MCF 10A (cell line): ENCODE data around the gene PLEKHG3. TPM values are rescaled to one million over a fixed set of nuclear protein-coding genes. Genes with fewer than 3 reads are reported as not detected.

Experiments used
- BruUV-seq: library from RNA; stranded (reverse); fragments of 400-500 nt; replicated peaks from 2 replicates; lab custom pipeline; 2021; lab: Mats Ljungman, UMichigan
- CTCF ChIA-PET: fragments of 300-600 bp; sonication (Branson Sonifier 250); formaldehyde crosslinking; extraction: SDS; loops from one replicate; lab custom pipeline; 2021; ENCODE audit warnings: antibody characterized with exemption, inconsistent platforms; lab: Yijun Ruan, JAX
- POLR2A ChIA-PET: fragments of 300-600, 350-650 bp; sonication (Branson Sonifier 250); formaldehyde crosslinking; extraction: SDS; loops from one replicate; lab custom pipeline; 2020; ENCODE audit warnings: antibody characterized with exemption, inconsistent platforms; lab: Yijun Ruan, JAX
- DNase-seq: peaks from one replicate; pipeline ENCODE4 v3.0.0-alpha.2; 2018; ENCODE audit not compliant: unreplicated experiment
- H3K27ac Mint-ChIP-seq: one replicate; pipeline ENCODE4 v1.8.0; 2022; ENCODE audit warnings: mild to moderate bottlenecking, low read depth, mixed read lengths; ENCODE audit not compliant: unreplicated experiment
- H3K27me3 Mint-ChIP-seq: one replicate; pipeline ENCODE4 v1.8.0; 2022; ENCODE audit warnings: mixed read lengths; ENCODE audit not compliant: insufficient read depth, unreplicated experiment
- H3K36me3 Mint-ChIP-seq: one replicate; pipeline ENCODE4 v1.8.0; 2022; ENCODE audit warnings: mild to moderate bottlenecking, moderate library complexity, mixed read lengths; ENCODE audit not compliant: insufficient read depth, unreplicated experiment
- H3K4me1 Mint-ChIP-seq: one replicate; pipeline ENCODE4 v1.8.0; 2022; ENCODE audit warnings: mixed read lengths; ENCODE audit not compliant: insufficient read depth, unreplicated experiment
- H3K4me3 Mint-ChIP-seq: one replicate; pipeline ENCODE4 v1.8.0; 2022; ENCODE audit warnings: mild to moderate bottlenecking, moderate library complexity, mixed read lengths; ENCODE audit not compliant: unreplicated experiment
- H3K9me3 Mint-ChIP-seq: one replicate; pipeline ENCODE4 v1.8.0; 2022; ENCODE audit warnings: mixed read lengths; ENCODE audit not compliant: unreplicated experiment
- intact Hi-C: fragments of 100-400 bp; cut with micrococcal nuclease; formaldehyde crosslinking; loops from 2 replicates; pipeline ENCODE4 v1.14.1; 2022
- total RNA-seq: library from RNA; stranded (reverse); gene quantifications from 2 replicates; pipeline ENCODE4 v1.2.3, GENCODE V29; 2022
- TF ChIP-seq, protein P1 (sequence below): fragments of 200-600 bp; IDR thresholded peaks from one replicate; pipeline ENCODE4 v1.8.0; 2022; ENCODE audit warnings: antibody characterized with exemption, mild to moderate bottlenecking; ENCODE audit not compliant: unreplicated experiment

Gene PLEKHG3
- total RNA-seq, 1 experiment from 2014 or later, result 72.8 TPM

DNA sequence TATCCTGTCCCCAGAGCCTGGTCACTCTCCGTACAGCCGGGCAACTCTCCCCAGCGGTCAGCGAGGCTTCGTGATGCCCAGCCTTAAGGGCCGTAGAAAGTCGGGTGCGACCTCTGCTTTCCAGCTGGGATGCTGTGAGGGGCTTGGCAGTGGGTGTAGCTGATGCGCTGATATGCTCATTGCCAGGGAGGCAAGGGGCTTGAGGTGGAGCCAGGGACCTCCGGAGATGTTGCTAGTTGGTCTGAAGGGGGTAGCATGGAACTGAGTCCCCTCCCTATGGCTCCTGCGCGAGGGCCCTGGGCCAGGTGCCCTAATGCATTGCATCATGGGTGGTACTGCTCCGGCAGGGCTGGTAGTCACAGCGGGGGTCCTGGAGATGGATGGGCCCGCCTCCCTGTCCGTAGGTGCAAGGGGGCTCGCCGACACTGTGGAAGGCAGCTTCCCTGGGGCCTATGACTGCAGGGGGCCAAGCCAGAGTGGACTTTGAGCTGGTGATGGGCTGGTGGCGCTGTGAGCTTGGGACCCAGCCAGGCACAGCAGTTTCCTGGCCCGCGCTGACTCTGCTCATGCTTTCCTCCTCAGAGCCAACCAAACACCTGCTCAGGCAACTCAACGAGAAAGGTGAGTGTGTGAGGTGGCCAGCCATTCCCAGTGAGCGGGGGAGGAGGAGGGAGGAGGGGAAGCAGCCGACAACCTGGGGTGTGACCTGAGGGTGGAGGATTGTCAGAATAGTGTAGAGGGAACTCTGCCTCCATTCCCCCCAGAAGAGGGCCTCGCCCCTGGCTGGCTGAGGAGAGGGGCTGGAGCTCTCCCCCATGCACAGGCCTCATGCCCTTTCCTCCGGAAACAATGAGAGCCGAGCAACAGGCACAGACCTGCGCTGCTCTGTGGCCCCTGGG is 32.3 kb downstream of the PLEKHG3 start:
- Mint-ChIP-seq H3K4me1 (no peaks in the 10 kb centered on the region), H3K36me3 (peaks cover 71% of the 10 kb centered on the region), H3K9me3 (no peaks in the 10 kb centered on the region), H3K4me3 (no peak overlapping the region), H3K27me3 (no peaks in the 10 kb centered on the region), H3K27ac (no peak overlapping the region)
- BruUV-seq, result no TSS peak
- intact Hi-C loops, result no loop called here
- no peak for DNase-seq
- ChIA-PET CTCF (no interaction called here), POLR2A (interaction anchor here (0.5 to 0.6 kb wide), 2 partner anchors 31 to 55 kb away, joined by 3 to 4 read pairs; no protein-coding TSS in a partner anchor)
- TF ChIP-seq, protein P1, sequence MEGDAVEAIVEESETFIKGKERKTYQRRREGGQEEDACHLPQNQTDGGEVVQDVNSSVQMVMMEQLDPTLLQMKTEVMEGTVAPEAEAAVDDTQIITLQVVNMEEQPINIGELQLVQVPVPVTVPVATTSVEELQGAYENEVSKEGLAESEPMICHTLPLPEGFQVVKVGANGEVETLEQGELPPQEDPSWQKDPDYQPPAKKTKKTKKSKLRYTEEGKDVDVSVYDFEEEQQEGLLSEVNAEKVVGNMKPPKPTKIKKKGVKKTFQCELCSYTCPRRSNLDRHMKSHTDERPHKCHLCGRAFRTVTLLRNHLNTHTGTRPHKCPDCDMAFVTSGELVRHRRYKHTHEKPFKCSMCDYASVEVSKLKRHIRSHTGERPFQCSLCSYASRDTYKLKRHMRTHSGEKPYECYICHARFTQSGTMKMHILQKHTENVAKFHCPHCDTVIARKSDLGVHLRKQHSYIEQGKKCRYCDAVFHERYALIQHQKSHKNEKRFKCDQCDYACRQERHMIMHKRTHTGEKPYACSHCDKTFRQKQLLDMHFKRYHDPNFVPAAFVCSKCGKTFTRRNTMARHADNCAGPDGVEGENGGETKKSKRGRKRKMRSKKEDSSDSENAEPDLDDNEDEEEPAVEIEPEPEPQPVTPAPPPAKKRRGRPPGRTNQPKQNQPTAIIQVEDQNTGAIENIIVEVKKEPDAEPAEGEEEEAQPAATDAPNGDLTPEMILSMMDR, result no peak

DNA sequence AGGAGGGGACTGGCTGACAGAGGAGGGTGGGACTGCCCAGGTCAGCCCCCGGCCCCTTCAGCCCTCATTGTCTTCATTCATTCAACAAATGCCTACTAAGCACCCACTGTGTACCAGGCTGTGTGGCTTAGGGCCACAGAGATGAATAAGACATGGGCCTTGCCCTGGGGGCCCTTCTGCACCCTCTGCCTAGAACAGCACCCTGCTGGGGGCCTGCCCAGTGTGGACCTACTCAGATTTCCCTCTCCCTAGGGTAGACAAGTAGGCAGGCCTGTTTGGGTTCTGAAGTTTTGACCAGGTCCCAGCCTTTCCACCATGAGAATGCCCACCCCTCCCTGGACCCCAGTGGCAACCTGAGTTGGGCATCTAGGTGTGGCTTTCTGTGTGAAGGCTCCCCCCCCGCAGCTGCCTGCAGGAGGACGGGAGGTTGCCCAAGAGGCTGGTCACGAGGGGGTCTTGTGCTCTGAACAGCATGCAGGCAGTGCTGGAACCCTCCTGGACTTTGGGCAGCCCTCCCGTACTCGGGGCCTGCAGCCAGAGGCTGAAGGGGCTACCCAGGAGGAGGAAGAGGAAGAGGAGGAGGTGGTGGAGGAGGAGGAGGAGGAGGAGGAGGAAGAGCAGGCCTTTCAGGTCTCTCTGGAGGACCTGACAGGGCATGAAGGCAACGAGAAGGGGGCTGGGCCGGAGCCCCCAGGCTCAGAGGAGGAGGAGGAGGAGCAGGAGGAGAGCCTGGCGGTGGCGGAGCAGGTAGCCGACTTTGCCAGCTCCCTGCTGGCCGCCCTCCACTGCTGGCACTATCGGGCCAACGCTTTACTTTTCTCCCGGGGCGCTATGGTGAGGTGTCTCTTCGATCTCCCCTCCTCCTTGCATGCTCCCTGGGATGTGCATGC is 33.4 kb downstream of the PLEKHG3 start:
- CTCF ChIA-PET, result interaction anchor here (0.5 kb wide), 1 partner anchor 140 kb away, joined by 3 read pairs; no protein-coding TSS in a partner anchor
- no peaks in the 10 kb centered on the region for H3K4me1 Mint-ChIP-seq
- BruUV-seq, result no TSS peak
- H3K4me3 Mint-ChIP-seq, result no peak overlapping the region
- no peak overlapping the region for H3K27ac Mint-ChIP-seq
- TF ChIP-seq, protein P1, result no peak
- POLR2A ChIA-PET, result interaction anchor here (0.6 kb wide), 1 partner anchor 56 kb away, joined by 3 read pairs; no protein-coding TSS in a partner anchor
- no peak for DNase-seq
- intact Hi-C loops, result no loop called here
- H3K27me3 Mint-ChIP-seq, result no peaks in the 10 kb centered on the region
- peaks cover 60% of the 10 kb centered on the region for H3K36me3 Mint-ChIP-seq
- H3K9me3 Mint-ChIP-seq, result no peaks in the 10 kb centered on the region

DNA sequence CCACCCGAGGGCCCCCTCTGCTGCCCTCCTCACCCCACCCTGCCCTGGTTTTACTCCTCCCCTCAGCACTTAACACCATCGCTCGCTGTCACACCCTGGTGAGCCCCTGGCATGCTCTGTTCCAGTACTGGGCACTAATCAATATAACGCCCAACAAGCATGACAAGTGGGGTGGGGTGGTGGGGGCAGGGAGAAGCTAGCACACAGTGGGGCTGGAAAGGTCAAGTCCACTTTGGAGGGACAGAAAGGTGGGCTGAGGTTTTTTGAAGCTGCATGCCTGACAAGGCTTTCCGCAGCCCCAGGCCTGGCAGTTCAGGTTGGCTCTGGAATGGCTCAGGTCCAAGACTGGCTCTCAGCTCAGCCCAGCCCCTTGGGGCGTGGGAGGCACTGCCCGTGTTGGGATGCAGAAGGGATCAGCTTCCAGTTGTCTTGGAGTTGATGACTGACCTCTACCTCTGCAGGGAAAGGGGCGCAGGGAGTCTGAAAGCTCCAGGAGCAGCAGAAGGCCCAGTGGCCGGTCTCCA is 34.1 kb downstream of the PLEKHG3 start:
- no peak for DNase-seq
- Mint-ChIP-seq H3K4me1 (no peaks in the 10 kb centered on the region), H3K27ac (no peak overlapping the region), H3K27me3 (no peaks in the 10 kb centered on the region), H3K36me3 (peaks cover 53% of the 10 kb centered on the region), H3K4me3 (no peak overlapping the region), H3K9me3 (no peaks in the 10 kb centered on the region)
- intact Hi-C loops, result no loop called here
- POLR2A ChIA-PET, result interaction anchor here (0.7 to 0.9 kb wide), 2 partner anchors 12 to 23 kb away, joined by 3 to 5 read pairs; no protein-coding TSS in a partner anchor
- BruUV-seq, result no TSS peak
- CTCF ChIA-PET, result interaction anchor here (0.5 to 1.1 kb wide), 3 partner anchors 31 to 139 kb away, joined by 3 to 5 read pairs (median 3); no protein-coding TSS in a partner anchor
- TF ChIP-seq, protein P1, result no peak
